Middle frontal gyrus (tissue), 1 donor: Measurements from ENCODE around the gene GMPR.

ENCODE experiments used
- DNase-seq: peaks from one replicate; pipeline ENCODE4 v3.0.0-alpha.2; 2015; ENCODE audit warnings: low spot score; ENCODE audit errors: extremely low spot score

The GMPR gene

GRCh38 chr6:16296061-16296670 lies 57.8 kb downstream of the GMPR start:
- DNase-seq, result no peak

DNA sequence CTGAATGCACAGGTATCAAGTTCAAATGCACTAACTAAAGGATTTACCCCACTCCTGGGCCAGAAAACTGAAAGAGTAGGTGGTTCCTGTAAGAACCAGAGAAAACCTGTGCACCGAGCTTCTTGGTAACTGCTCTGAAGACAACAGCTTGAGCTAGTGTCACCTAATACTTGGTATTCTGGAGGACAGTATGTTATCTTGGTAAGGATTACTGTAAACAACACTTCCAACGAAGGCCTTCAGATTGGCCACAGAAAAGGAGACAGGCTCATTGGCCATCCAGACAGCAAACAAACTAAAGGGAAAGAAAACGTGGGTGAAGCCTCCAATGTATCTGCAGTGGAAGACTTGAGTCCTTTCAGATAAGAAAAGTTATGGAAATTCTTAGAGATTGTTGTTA lies 61.5 kb downstream of the GMPR start:
- no peak for DNase-seq

DNA sequence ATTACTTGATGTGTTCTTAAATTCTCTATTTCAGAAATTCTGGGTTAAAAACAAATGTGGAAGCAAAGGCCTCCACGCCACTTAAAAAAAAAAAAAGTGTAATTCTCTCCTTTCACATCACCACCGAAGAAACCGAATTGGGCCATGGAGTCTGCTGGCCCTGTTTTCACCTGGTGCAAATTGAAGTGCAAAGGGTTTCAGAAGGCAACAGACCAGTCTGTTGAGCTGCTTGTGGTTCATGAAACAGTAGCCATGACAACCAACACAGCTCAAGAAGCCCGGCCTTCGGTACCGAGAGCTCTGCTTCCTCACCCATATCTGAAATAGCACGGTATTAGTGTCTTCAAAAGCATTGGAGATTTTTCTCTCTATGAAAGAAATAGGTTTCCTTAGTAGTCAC lies 63.1 kb downstream of the GMPR start:
- DNase-seq, result no peak

DNA sequence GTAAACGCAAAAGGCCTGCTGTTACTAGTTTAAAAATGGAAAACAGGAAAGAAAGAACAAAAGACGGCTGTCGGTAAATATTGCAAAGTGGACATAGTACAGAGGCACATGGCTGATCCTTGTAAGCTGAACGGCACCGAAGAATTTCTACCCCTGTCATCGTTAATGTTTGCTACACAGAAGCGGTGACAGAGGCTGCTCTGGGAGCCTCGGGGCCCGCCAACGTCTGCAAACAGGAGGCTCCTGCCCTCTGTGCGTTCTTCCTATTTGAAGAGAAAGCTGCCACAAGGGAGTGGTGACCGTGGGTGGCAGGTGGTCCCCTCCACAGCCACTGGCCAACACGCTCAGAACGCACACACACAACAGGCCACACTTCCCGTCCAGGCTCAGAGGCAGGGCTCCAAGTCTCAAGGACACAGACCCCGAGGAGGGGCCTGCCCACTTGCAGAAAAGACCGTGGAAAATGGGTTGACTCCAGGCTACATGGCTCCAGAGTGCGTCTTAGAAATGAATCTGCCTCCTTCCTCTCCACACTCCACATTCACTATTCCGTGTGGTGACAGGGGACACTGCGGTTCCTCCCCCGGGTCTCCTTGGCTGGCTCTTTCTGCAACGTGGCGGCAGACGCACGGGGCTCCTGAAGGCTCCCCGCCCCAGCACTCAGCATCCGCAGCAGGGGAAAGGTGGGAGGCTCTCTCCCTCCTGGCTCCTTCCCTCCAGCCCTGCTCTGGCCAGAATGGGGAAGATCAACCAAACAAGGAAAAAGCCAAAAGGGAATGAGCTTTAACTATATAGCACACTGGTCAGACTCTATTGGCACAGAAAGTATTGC lies 64.5 kb downstream of the GMPR start:
- DNase-seq, result no peak

- DNase-seq, result no peak
Observed at GRCh38 chr6:16305246-16305725, 66.9 kb downstream of the GMPR start.

DNA sequence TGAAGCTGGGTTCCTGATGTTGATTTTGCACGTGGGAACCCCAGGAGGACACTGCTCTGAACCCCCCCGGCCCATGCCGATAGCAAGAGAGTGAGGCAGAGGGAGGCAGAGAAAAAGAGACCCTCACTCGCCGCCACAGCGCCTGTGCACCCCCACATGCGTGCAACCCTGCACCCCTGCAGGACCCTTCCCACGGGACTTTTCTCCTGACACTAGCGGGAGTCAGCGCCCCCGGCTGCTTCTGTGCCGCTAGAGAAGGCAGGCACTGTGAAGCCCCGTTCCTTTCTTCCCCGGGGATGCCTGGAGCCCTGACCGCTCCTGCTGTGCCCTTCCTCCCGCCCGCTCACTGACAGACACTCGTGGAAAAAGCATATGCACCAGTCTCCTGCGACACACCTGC lies 67.4 kb downstream of the GMPR start:
- no peak for DNase-seq

DNA sequence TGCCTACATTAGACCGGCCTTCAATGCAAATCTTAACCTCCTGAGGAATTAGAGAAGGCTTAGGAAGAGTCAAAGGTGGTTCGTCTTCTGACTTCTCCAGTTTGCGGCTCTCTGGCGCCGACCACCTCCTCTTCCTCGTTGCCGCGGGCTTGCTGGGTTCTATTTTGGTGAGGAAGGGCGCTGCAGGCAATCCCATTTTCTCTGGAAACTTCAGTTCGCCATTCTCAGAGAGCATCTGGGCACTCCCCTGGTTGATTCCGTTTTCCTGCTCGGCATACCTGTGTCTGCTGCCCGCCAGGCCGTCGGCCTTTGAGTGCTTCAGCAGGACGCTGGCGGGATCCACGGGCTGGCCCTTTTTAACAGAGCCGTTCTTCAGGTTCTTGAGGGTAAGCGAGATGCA lies 67.9 kb downstream of the GMPR start:
- DNase-seq, result no peak

DNA sequence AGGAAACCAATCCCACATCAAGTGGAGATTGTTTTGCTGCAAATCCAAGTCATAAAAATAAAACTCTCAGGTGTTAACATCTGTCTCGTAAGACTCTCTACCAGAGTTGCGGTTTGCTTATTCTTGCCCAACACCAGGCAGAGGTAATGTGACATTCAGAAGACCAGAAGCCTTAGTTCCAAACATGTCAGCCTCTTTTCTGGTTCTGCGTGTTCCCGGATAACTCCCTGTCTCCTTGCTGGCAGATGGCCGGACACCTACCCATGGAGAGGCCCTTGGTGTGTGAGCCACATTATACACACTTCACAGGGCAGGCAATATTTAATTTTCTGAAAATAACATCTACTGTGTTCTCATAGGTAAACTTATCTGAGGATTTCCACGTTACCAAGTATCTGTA lies 73.4 kb downstream of the GMPR start:
- DNase-seq, result no peak

DNA sequence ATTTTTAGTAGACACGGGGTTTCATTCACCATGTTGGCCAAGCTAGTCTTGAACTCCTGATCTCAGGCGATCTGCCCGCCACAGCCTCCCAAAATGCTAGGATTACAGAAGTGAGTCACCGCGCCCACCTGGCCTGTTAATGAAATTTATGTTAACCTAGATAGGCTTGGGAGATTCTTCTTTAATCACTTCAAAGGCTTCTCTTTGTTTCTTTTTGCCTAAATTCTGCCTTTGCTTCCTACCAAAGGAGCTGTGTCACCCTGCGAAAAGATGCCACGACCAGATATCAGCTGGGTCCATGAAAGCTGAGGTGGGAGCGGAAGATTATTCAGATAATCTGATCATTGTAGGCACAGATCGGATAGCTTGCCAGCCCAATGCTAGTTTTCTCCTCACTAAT lies 75.3 kb downstream of the GMPR start:
- DNase-seq, result no peak

- no peak for DNase-seq
Observed at GRCh38 chr6:16314296-16314695, 75.9 kb downstream of the GMPR start.

DNA sequence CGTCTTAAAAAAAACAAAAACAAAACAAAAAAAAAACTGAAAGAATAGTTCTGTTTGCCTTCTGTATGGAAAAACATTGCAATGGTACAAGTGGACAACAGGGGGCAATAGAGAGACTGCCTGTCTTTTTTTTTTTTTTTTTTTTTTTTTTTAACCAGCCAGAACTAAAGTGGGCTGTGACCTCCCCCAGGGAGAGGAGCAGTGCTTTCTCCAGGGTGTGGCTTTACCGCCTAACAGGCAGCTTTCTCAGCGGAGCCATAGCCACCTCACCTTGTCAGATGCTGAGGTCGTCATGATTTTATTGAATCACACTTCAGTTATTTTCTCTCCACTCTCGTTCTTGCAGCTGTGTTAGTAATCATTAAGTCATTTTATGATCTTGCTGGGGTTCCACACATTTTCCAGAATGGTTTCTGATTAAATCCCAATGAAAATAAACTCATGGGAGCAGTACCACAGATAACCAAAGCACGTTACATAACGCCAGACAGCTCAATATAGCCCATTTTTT lies 78.4 kb downstream of the GMPR start:
- DNase-seq, result no peak

GRCh38 chr6:16318538-16318937 lies 80.2 kb downstream of the GMPR start:
- DNase-seq, result peak; percentile 45

DNA sequence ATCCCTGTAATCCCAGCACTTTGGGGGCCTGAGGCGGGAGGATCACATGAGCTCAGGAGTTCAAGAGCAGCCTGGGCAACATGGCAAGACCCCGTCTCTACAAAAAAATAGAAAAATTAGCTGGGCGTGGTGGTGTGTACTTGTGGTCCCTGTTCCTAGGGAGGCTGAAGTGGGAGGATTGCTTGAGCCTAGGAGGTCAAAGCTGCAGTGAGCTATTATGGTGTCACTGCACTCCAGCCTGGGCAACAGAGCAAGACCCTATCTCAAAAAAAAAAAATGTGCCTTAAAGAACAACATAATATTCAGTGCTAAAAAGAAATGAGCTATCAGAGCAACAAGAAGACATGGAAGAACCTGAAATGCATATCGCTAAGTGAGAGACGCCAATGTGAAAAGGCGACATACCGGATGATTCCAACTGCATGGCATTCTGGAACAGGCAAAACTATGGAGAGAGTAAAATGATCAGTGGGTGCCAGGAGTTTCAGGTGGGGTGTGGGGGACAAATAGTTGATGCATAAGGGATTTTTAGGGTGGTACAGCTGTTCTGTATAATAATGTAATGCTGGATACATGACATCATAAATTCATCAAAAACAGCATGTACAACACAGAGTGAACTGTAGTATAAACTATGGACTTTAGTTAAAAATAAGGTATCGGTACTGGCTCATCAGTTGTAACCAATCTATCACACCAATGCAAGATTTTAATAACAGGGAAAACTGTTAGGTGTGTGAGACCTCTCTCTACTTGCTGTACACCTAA lies 80.8 kb downstream of the GMPR start:
- DNase-seq, result no peak

DNA sequence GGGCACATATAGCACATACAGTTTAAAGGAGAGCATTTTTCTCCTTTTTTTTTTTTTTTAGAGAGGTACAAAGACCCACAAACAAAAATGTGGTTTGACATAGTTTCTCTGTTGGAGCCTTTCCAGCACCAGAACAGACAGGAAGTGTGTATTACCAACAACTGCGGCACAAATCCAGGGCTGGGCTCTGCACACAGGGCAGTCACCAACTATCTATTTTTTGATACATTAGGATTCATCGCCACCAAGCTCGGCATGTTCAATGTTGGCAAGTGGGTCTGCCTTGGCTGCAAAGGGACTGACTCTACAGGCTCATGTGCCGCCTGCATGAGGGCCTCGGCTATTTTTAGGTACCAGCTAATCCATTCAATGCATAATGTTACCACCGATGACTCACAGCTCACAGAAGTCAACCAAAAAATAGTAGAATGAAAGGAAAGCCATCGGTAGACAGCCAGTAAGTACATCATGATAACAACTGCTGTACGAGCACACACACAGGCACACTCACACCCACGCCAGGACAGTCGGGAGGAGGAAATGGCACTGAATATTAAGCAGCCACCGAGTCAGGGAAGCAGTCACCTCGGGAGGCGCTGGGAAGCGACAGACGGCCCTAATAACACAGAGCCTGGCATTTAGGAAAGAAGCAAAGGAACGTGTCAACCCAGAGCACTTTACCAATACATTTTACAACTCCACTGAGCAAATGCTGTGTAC lies 81.6 kb downstream of the GMPR start:
- peak; percentile 79 for DNase-seq

- DNase-seq, result no peak
Observed at GRCh38 chr6:16320533-16321340, 82.3 kb downstream of the GMPR start.

DNA sequence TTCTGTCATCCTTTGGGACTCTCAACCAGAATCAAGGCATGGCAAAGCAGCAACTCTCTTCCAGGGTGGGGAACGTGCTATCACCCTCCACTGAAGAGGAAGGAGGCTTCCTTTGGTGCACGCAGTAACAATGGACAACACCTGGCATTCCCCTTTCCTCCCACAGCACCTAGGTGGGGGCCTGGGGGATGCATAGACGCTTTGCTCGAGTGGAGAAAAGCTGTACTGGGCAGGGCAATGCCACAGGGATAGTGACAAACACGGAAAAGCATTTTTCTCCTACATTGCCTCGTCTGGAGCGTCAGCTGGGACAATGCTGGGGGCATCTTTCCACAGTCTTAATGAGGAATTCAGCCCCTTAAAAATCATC lies 82.9 kb downstream of the GMPR start:
- DNase-seq, result no peak

- no peak for DNase-seq
Observed at GRCh38 chr6:16321826-16322225, 83.4 kb downstream of the GMPR start.

GRCh38 chr6:16322666-16323312 lies 84.4 kb downstream of the GMPR start:
- DNase-seq, result peak; percentile 62

- no peak for DNase-seq
Observed at GRCh38 chr6:16324184-16324583, 85.8 kb downstream of the GMPR start.

- DNase-seq, result no peak
Observed at GRCh38 chr6:16324606-16325225, 86.3 kb downstream of the GMPR start.
